HCT116 (cell line): ENCODE measurements around the gene ASRGL1. TPM values are rescaled to one million over a fixed set of nuclear protein-coding genes. Genes with fewer than 3 reads are reported as not detected.
A peak's percentile ranks its signal among the peaks of the same experiment; 100 is the strongest.

ENCODE experiments used
- ATAC-seq: fragments of 200-7000 bp; cut with Tn5 transposase; 2 replicates; pipeline ENCODE4 v1.9.1; 2020; ENCODE audit warnings: mild to moderate bottlenecking, moderate library complexity
- BruUV-seq: library from RNA; stranded (reverse); fragments of 400-500 nt; replicated peaks from 2 replicates; lab custom pipeline; 2021; lab: Mats Ljungman, UMichigan
- CTCF ChIA-PET: fragments of 300-600 bp; sonication (Branson Sonifier 250); formaldehyde crosslinking; loops from one replicate; lab custom pipeline; 2021; ENCODE audit warnings: antibody characterized with exemption; lab: Charles Lee
- POLR2A ChIA-PET: fragments of 300-600, 350-600 bp; sonication (Branson Sonifier 250); formaldehyde crosslinking; loops from one replicate; lab custom pipeline; 2021; ENCODE audit warnings: antibody characterized with exemption; lab: Charles Lee
- RAD21 ChIA-PET, 2 experiments: fragments of 300-600 bp; sonication (Branson Sonifier 250); formaldehyde crosslinking; loops; one replicate each; lab custom pipeline; 2023; ENCODE audit warnings: low total read pairs in 2 of 2; ENCODE audit not compliant: uncharacterized antibody in 2 of 2, unreplicated experiment in 2 of 2, low non-redundant PET in 1 of 2; lab: Charles Lee
- DNase-seq: peaks from one replicate; pipeline ENCODE4 v3.0.0-alpha.2; 2010; ENCODE audit warnings: low read depth, low spot score
- H2AFZ ChIP-seq: fragments of 200-600 bp; shearing (Covaris generic), sonication (generic); 2 replicates; pipeline ENCODE4 v1.6.1; 2017; ENCODE audit warnings: low read depth, mixed run types, mixed read lengths, antibody characterized with exemption, low read length; ENCODE audit not compliant: poor library complexity, severe bottlenecking
- H3K27ac ChIP-seq: 2 replicates; pipeline ENCODE4 v1.5.1; 2012; ENCODE audit warnings: low read depth, low read length
- H3K27me3 ChIP-seq: fragments of 200-600 bp; sonication (generic); 2 replicates; pipeline ENCODE4 v1.6.1; 2016; ENCODE audit warnings: mixed run types, low read length, mixed read lengths; ENCODE audit not compliant: insufficient read depth
- H3K36me3 ChIP-seq, 2 experiments: fragments of 200-500 bp in 1 of 2; fragments of 200-600 bp in 1 of 2; sonication (Bioruptor generic) in 1 of 2; sonication (generic) in 1 of 2; 2 replicates each; pipeline versions ENCODE4 v1.5.1 to v1.6.1; 2014 to 2016; ENCODE audit warnings: low read length in 2 of 2, inconsistent platforms in 1 of 2, mixed read lengths in 1 of 2, mixed run types in 1 of 2; ENCODE audit not compliant: insufficient read depth in 2 of 2, control insufficient read depth in 1 of 2
- H3K4me1 ChIP-seq, 2 experiments: fragments of 200-600 bp in 1 of 2; sonication (generic) in 1 of 2; 2 replicates each; pipeline versions ENCODE4 v1.5.1 to v1.6.1; 2012 to 2017; ENCODE audit warnings: low read length in 2 of 2, inconsistent platforms in 1 of 2, mild to moderate bottlenecking in 1 of 2, mixed read lengths in 1 of 2, mixed run types in 1 of 2, moderate library complexity in 1 of 2; ENCODE audit not compliant: insufficient read depth in 2 of 2, control insufficient read depth in 1 of 2
- H3K4me2 ChIP-seq: fragments of 200-600 bp; sonication (generic); 2 replicates; pipeline ENCODE4 v1.6.1; 2017; ENCODE audit warnings: mixed run types, low read length, mixed read lengths
- H3K4me3 ChIP-seq, 2 experiments: fragments of 200-600 bp in 1 of 2; sonication (generic) in 1 of 2; replicated peaks in 1 of 2; 2 replicates each; pipeline ENCODE4 v1.5.1; 2011 to 2016; ENCODE audit warnings: low read length in 2 of 2, control low read depth in 1 of 2, low read depth in 1 of 2, mild to moderate bottlenecking in 1 of 2, mixed read lengths in 1 of 2, mixed run types in 1 of 2
- H3K79me2 ChIP-seq: fragments of 200-600 bp; sonication (generic); 2 replicates; pipeline ENCODE4 v1.6.1; 2017; ENCODE audit warnings: mild to moderate bottlenecking, mixed run types, low read length, moderate library complexity, mixed read lengths; ENCODE audit not compliant: insufficient read depth
- H3K9ac ChIP-seq: fragments of 200-600 bp; sonication (generic); 2 replicates; pipeline ENCODE4 v1.6.1; 2016; ENCODE audit warnings: low read length, mixed read lengths
- H3K9me2 ChIP-seq: fragments of 200-600 bp; sonication (generic), shearing (Covaris generic); 2 replicates; pipeline ENCODE4 v1.6.1; 2017; ENCODE audit warnings: mixed run types, mild to moderate bottlenecking, moderate library complexity; ENCODE audit not compliant: insufficient read depth
- H3K9me3 ChIP-seq, 2 experiments: fragments of 200-500 bp in 1 of 2; fragments of 200-600 bp in 1 of 2; sonication (Bioruptor generic) in 1 of 2; sonication (generic) in 1 of 2; 2 replicates each; pipeline ENCODE4 v1.6.1; 2014 to 2017; ENCODE audit warnings: low read length in 2 of 2, mixed read lengths in 2 of 2, inconsistent platforms in 1 of 2, low read depth in 1 of 2, mild to moderate bottlenecking in 1 of 2, mixed run types in 1 of 2, moderate library complexity in 1 of 2; ENCODE audit not compliant: control insufficient read depth in 1 of 2, insufficient read depth in 1 of 2
- H4K20me1 ChIP-seq: fragments of 200-600 bp; sonication (generic), shearing (Covaris generic); 2 replicates; pipeline ENCODE4 v1.6.1; 2017; ENCODE audit warnings: mixed run types, mild to moderate bottlenecking, moderate library complexity; ENCODE audit not compliant: insufficient read depth
- CTCF ChIP-seq, 3 experiments: fragments of 200-600 bp in 1 of 3; sonication (generic) in 1 of 3; IDR thresholded peaks in 2 of 3; conservative IDR thresholded peaks in 1 of 3; 2 replicates each; pipeline ENCODE4 v1.5.1; 2012 to 2017; ENCODE audit warnings: low read depth in 2 of 3, low read length in 2 of 3, antibody characterized with exemption in 1 of 3, borderline replicate concordance in 1 of 3, control low read depth in 1 of 3, mild to moderate bottlenecking in 1 of 3, mixed read lengths in 1 of 3, mixed run types in 1 of 3, moderate library complexity in 1 of 3; ENCODE audit not compliant: insufficient read depth in 1 of 3
- ELF1 ChIP-seq: IDR thresholded peaks from 2 replicates; pipeline ENCODE4 v1.6.1; 2012; ENCODE audit warnings: low read depth, borderline replicate concordance
- JUND ChIP-seq: IDR thresholded peaks from 2 replicates; pipeline ENCODE4 v1.6.1; 2012
- POLR2A ChIP-seq: IDR thresholded peaks from 2 replicates; pipeline ENCODE4 v1.7.0; 2011; ENCODE audit warnings: borderline replicate concordance; ENCODE audit not compliant: insufficient read depth, insufficient read length; ENCODE audit errors: extremely low read depth
- POLR2AphosphoS5 ChIP-seq: IDR thresholded peaks from 2 replicates; pipeline ENCODE4 v1.6.1; 2011; ENCODE audit warnings: mild to moderate bottlenecking, low read depth, low read length, moderate library complexity
- RAD21 ChIP-seq: IDR thresholded peaks from 2 replicates; pipeline ENCODE4 v1.6.1; 2012; ENCODE audit warnings: low read depth, mild to moderate bottlenecking
- SIN3A ChIP-seq: IDR thresholded peaks from 2 replicates; pipeline ENCODE4 v1.6.1; 2012; ENCODE audit warnings: low read depth
- TCF7L2 ChIP-seq: IDR thresholded peaks from 2 replicates; pipeline ENCODE4 v1.7.0; 2011; ENCODE audit warnings: borderline replicate concordance, inconsistent platforms; ENCODE audit not compliant: insufficient read depth, insufficient read length; ENCODE audit errors: extremely low read depth
- YY1 ChIP-seq: IDR thresholded peaks from 2 replicates; pipeline ENCODE4 v1.6.1; 2011; ENCODE audit warnings: low read length, low read depth, moderate library complexity, mild to moderate bottlenecking; ENCODE audit not compliant: insufficient replicate concordance; ENCODE audit errors: extremely low read depth
- ZFX ChIP-seq: fragments of 450-650 bp; IDR thresholded peaks from 2 replicates; pipeline ENCODE4 v1.6.1; 2017
- intact Hi-C: fragments of 100-400 bp; cut with micrococcal nuclease; formaldehyde crosslinking; loops from 2 replicates; pipeline ENCODE4 v1.10.0; 2022
- total RNA-seq: library from RNA; stranded (reverse); gene quantifications from one replicate; pipeline ENCODE4 v1.2.1, GENCODE V29; 2021; ENCODE audit not compliant: unreplicated experiment
- TF ChIP-seq, protein P1 (sequence below): IDR thresholded peaks from 2 replicates; pipeline ENCODE4 v1.6.1; 2012

The ASRGL1 gene
- total RNA-seq, 1 experiment from 2014 or later = 27.6 TPM

- no peaks in the 10 kb centered on the region for H3K9me3 ChIP-seq
- RAD21 ChIA-PET = no interaction called here
- no peak for TF ChIP-seq POLR2A
- no peak for TF ChIP-seq ELF1
- no peak for TF ChIP-seq YY1
- TF ChIP-seq, protein P1, sequence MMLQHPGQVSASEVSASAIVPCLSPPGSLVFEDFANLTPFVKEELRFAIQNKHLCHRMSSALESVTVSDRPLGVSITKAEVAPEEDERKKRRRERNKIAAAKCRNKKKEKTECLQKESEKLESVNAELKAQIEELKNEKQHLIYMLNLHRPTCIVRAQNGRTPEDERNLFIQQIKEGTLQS = no peak
- TF ChIP-seq ZFX = no peak
- no peak for TF ChIP-seq JUND
- TF ChIP-seq, all 23 proteins: peak for 0
- Histone ChIP-seq H3K4me2 (peak overlapping the region; percentile 88), H3K27me3 (no peaks in the 10 kb centered on the region), H3K27ac (0 out of 2 replicates have a peak overlapping the region, but pooled peaks have one; percentile 25), H3K79me2 (no peaks in the 10 kb centered on the region), H3K9ac (peak overlapping the region; percentile 64), H4K20me1 (no peaks in the 10 kb centered on the region), H3K9me2 (no peaks in the 10 kb centered on the region), H3K4me3 (peak overlapping the region; percentile 66 to 78), H3K36me3 (no peaks in the 10 kb centered on the region), H2AFZ (peak overlapping the region; percentile 82), H3K4me1 (peaks cover 0 to 17% of the 10 kb centered on the region in 2 experiments; a peak in 2 of 4 replicates)
- intact Hi-C loops = no loop called here
- ChIA-PET POLR2A (no interaction called here), CTCF (interaction anchor here (0.6 to 1.7 kb wide), 5 partner anchors 16 to 327 kb away, joined by 3 to 4 read pairs (median 3); partner anchors contain the start of gene CSKMT)
- no TSS peak for BruUV-seq
- ATAC-seq (no peak), DNase-seq (no peak)
Measured at GRCh38 chr11:62338218-62338617, 970 bp downstream of the ASRGL1 start.

DNA sequence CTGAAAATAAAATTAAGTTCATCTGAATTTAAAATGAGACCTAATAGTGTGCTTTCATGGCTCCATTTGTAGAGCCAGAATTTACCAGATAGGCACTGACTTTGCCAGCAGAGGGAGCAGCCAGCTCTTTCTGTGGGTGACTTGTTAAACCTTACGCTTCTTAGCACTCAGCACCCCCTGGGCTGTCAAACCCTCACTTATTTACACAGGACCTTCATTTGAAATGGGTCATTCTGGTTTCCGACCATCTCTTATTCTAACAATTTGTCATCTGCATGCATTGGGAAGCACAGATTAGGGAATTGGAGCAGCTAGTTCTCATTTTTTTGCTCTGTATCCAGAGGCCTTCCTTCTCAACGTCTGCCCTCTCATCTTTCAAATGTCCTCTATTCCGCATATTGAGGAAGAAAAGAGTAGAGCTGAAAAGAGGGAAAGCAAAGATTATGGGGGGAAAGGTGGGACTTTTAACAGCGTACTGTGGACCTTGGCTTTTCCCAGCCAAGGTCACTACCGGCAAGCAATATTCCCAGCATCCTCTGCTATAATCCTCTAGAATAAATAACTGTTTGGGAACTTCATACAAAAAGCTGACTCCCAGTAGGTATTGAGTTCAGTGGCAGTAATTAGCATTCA lies 3.1 kb downstream of the ASRGL1 start:
- Histone ChIP-seq H3K9me2 (no peaks in the 10 kb centered on the region), H3K4me2 (no peak overlapping the region)
- POLR2A ChIA-PET = no interaction called here

More for the DNA sequence above, 3.1 kb downstream of the ASRGL1 start:
- peak; percentile 19 for DNase-seq
- H2AFZ ChIP-seq = no peak overlapping the region
- no peak overlapping the region for H3K4me3 ChIP-seq
- 0 out of 4 replicates have a peak, but pooled peaks cover 0 to 3% of the 10 kb centered on the region in 2 experiments for H3K36me3 ChIP-seq
- no peak overlapping the region for H3K9ac ChIP-seq
- no peak overlapping the region for H3K27ac ChIP-seq
- H3K27me3 ChIP-seq = no peaks in the 10 kb centered on the region
- no peaks in the 10 kb centered on the region for H3K79me2 ChIP-seq
- intact Hi-C loops = loop anchor here (1.0 kb wide), 1 partner anchor 38 kb away; no protein-coding TSS in a partner anchor
- RAD21 ChIA-PET = no interaction called here
- CTCF ChIA-PET = interaction anchor here (0.8 to 2.1 kb wide), 9 partner anchors 9 to 169 kb away, joined by 3 to 13 read pairs (median 5); no protein-coding TSS in a partner anchor
- BruUV-seq = no TSS peak
- ATAC-seq = no peak
- H4K20me1 ChIP-seq = no peaks in the 10 kb centered on the region
- H3K9me3 ChIP-seq = no peaks in the 10 kb centered on the region
- TF ChIP-seq TCF7L2 (no peak), CTCF (IDR thresholded peaks at IDR 0.05 in 2 of 3, conservative IDR thresholded peaks at IDR 0.05 in 1 of 3; ENCODE audit: borderline replicate concordance in 1 of 3, insufficient read depth in 1 of 3, low read depth in 2 of 3, low read length in 2 of 3) (peak; percentile 57 to 72 (median 66)), SIN3A (no peak), POLR2AphosphoS5 (no peak), RAD21 (peak; percentile 61)
- peaks cover 0 to 17% of the 10 kb centered on the region in 2 experiments; a peak in 2 of 4 replicates for H3K4me1 ChIP-seq
